Neural progenitor cell (in vitro differentiated cells): ENCODE data around the gene C6orf89.
A peak's percentile ranks its signal among the peaks of the same experiment; 100 is the strongest.

Experiments
- EZH2 ChIP-seq: fragments of 200-600 bp; sonication (generic); IDR thresholded peaks from 2 replicates; pipeline ENCODE4 v1.6.1; 2017; ENCODE audit warnings: antibody characterized with exemption, mild to moderate bottlenecking, moderate library complexity
- EZH2phosphoT487 ChIP-seq: fragments of 200-600 bp; sonication (generic); IDR thresholded peaks from 2 replicates; pipeline ENCODE4 v1.6.1; 2017; ENCODE audit warnings: antibody characterized with exemption
- TF ChIP-seq, protein P1 (sequence below): fragments of 200-600 bp; sonication (generic); IDR thresholded peaks from 2 replicates; pipeline ENCODE4 v1.5.1; 2017; ENCODE audit warnings: antibody characterized with exemption, mild to moderate bottlenecking

DNA sequence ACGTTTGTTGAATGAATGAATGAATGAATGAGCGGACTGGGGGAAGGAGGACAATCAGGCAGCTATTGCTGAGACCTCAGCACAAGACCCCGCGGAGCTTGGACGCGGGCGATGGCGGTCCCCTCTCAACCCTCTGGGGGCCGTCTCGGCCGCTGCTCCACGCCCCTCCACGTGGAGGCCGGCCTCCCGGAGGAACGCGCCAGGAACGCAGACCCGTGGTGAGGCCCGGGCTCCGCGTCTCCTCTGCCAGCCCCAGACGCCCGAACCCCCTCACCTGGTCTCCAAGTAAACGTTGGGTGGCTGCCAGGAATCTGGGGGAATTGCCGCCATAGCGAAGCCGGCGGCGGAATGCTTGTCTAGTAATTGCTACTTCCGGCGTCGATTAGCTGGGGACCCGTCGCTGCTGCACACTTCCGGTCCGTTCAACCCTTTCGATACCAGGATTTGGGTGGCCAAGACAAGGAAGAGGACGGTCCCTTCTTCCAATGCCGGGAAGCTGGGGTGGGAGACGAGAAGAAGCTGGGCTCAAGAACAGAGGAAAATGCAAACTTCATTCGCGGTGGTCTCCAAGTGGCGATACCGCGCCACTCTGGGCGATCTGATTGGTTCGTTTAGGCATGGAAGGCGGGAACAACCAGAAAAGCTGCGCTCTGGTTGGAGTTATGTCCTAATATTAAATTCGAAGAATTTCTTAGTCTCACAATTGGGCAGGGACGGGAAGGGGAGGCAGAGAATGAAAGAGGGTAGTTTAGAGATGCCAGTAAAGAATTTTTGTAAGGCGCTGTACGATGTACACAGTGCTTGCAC, 11.1 kb upstream of the C6orf89 start, which contains the start of gene PPIL1:
- TF ChIP-seq, protein P1, sequence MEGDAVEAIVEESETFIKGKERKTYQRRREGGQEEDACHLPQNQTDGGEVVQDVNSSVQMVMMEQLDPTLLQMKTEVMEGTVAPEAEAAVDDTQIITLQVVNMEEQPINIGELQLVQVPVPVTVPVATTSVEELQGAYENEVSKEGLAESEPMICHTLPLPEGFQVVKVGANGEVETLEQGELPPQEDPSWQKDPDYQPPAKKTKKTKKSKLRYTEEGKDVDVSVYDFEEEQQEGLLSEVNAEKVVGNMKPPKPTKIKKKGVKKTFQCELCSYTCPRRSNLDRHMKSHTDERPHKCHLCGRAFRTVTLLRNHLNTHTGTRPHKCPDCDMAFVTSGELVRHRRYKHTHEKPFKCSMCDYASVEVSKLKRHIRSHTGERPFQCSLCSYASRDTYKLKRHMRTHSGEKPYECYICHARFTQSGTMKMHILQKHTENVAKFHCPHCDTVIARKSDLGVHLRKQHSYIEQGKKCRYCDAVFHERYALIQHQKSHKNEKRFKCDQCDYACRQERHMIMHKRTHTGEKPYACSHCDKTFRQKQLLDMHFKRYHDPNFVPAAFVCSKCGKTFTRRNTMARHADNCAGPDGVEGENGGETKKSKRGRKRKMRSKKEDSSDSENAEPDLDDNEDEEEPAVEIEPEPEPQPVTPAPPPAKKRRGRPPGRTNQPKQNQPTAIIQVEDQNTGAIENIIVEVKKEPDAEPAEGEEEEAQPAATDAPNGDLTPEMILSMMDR: peak; percentile 8
- no peak for TF ChIP-seq EZH2
- no peak for TF ChIP-seq EZH2phosphoT487
